Activated T-cell treated with anti-CD3 and anti-CD28 coated beads for 48 hours (primary cell): Measurements from ENCODE around the gene CCM2.

Experiments
- DNase-seq: peaks from one replicate; pipeline ENCODE4 v3.0.0-alpha.2; 2020; ENCODE audit warnings: low read depth

The CCM2 gene

GRCh38 chr7:45125193-45125904 is 125.3 kb downstream of the CCM2 start:
- DNase-seq, result no peak
